Activated T-helper 2 cell treated with anti-CD3 and anti-CD28 coated beads, Interferon-gamma antibody, Interleukin-2, Interleukin-4, amounts not matched to agents 10 μg/mL and 5 μg/mL and 100 μg/mL, durations not matched to agents 14 hours and 24 hours and 36 hours (primary cell): Measurements from ENCODE around the gene EME2. TPM values are rescaled to one million over a fixed set of nuclear protein-coding genes. Genes with fewer than 3 reads are reported as not detected.

Experiments
- DNase-seq: peaks from one replicate; pipeline ENCODE4 v3.0.0; 2021; ENCODE audit warnings: low spot score
- H3K27ac Mint-ChIP-seq: one replicate; pipeline ENCODE4 v1.8.0; 2021; ENCODE audit warnings: mixed read lengths
- H3K27me3 Mint-ChIP-seq: one replicate; pipeline ENCODE4 v1.8.0; 2021; ENCODE audit warnings: low read depth, mixed read lengths
- H3K36me3 Mint-ChIP-seq: one replicate; pipeline ENCODE4 v1.8.0; 2021; ENCODE audit warnings: low read depth, mixed read lengths
- H3K4me1 Mint-ChIP-seq: one replicate; pipeline ENCODE4 v1.8.0; 2021; ENCODE audit warnings: low read depth, mixed read lengths
- H3K4me3 Mint-ChIP-seq: one replicate; pipeline ENCODE4 v1.8.0; 2021; ENCODE audit warnings: low read depth, mild to moderate bottlenecking, moderate library complexity, mixed read lengths
- H3K9me3 Mint-ChIP-seq: one replicate; pipeline ENCODE4 v1.8.0; 2021; ENCODE audit warnings: mixed read lengths
- intact Hi-C: fragments of 100-400 bp; cut with micrococcal nuclease; formaldehyde crosslinking; loops from one replicate; pipeline ENCODE4 v1.15.1; 2023
- total RNA-seq: library from RNA; stranded (reverse); gene quantifications from 2 replicates; pipeline ENCODE4 v1.2.3, GENCODE V29; 2022

EME2 gene
- total RNA-seq, 1 donor from 2014 or later: 26.2 TPM

- H3K36me3 Mint-ChIP-seq: peaks cover 4% of the 10 kb centered on the region
- peak overlapping the region; percentile 30 for H3K4me3 Mint-ChIP-seq
- DNase-seq: no peak
- H3K27me3 Mint-ChIP-seq: no peaks in the 10 kb centered on the region
- no peaks in the 10 kb centered on the region for H3K9me3 Mint-ChIP-seq
- intact Hi-C loops: loop anchor here (5.0 to 10.0 kb wide), 2 partner anchors 73 to 475 kb away; partner anchors contain the start of genes MAPK8IP3 and UBE2I
- H3K4me1 Mint-ChIP-seq: peaks cover 11% of the 10 kb centered on the region
- H3K27ac Mint-ChIP-seq: no peak overlapping the region
Measured at GRCh38 chr16:1779741-1780676, 7.4 kb downstream of the EME2 start.

GRCh38 chr16:1780677-1781072 is 8.1 kb downstream of the EME2 start:
- Mint-ChIP-seq H3K27ac (no peak overlapping the region), H3K36me3 (peaks cover 11% of the 10 kb centered on the region), H3K4me1 (peaks cover 11% of the 10 kb centered on the region), H3K4me3 (peak overlapping the region; percentile 82), H3K27me3 (no peaks in the 10 kb centered on the region), H3K9me3 (no peaks in the 10 kb centered on the region)
- intact Hi-C loops: loop anchor here (5.0 kb wide), 1 partner anchor 73 kb away; the partner anchor contains the start of gene MAPK8IP3
- DNase-seq: no peak

DNA sequence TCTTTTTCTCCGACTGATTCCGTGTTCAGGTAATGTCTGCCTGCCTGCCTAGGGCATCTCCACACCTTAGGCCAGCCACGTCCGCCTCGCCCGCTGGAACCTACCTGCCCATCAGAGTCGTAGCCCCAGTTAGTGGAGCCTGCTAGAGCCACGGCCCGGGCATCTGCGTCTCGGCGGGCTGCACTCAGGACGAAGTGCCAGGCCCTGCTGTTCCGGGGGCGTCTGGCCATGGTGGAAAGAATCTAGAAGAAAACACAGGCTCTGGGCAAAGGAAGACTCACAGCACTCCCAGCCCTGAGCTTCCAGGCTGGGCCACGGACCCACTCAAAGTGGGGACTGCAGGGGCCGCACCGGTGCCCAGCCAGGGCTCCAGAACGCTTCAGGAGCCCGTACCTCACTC is 8.6 kb downstream of the EME2 start:
- Mint-ChIP-seq H3K9me3 (no peaks in the 10 kb centered on the region), H3K36me3 (peaks cover 11% of the 10 kb centered on the region), H3K4me1 (peaks cover 11% of the 10 kb centered on the region), H3K4me3 (peak overlapping the region; percentile 82), H3K27me3 (no peaks in the 10 kb centered on the region), H3K27ac (peak overlapping the region; percentile 67)
- intact Hi-C loops: loop anchor here (5.0 kb wide), 1 partner anchor 74 kb away; the partner anchor contains the start of gene MAPK8IP3
- no peak for DNase-seq

- peak overlapping the region; percentile 82 for H3K4me3 Mint-ChIP-seq
- peak; percentile 35 for DNase-seq
- H3K9me3 Mint-ChIP-seq: no peaks in the 10 kb centered on the region
Measured at GRCh38 chr16:1781758-1782407, 9.3 kb downstream of the EME2 start.

DNA sequence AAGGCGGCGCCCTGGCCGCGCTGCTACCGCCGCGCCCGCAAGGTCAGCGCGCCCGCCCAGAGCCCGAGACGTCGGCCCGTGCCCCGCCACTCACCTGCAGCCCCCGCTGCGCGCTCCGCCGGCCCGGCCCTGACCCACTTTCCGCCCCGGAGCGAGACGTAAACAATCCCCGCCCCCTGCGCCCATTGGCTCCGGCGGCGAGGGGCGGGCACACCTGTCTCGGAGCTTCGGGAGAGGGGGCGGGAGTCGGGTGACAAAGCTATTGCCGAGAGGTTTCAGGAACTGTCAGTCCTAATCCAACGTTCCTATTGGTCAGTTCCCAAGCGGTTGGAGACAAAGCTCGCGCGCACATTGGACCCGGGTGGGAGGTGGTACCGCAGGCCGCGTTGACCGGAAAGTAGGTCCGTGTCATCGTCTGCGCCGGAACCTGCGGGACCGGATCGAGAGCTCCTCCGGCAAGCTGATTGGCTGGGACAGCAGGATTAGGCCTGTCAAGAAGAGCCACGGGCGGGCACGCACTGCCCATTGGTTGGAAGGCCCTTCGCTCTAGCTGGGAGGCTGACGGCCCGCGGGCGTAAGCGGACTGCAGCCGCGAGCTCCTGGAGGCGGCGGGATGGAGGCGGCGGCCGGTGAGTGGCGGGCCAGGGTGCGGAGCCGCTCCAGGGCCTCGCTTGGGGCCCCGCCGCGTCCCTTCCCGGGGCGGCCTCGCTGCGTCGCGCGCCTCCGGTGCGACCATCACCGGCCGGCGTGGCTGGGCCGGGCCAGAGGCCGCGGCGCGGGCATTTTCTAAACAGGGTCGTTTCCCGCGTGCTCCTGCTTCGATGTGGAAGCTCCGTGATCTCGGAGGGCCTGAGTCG is 10.0 kb downstream of the EME2 start, which contains the start of the genes NUBP2 and SPSB3:
Gene NUBP2, plus strand, starts transcription at position 553 of the 857 bp plus-strand sequence. Its CDS starts 61 bp downstream, at position 614.
Gene SPSB3, minus strand, starts transcription at position 164 of the 857 bp plus-strand sequence. CDS start 1,088 bp downstream, outside the sequence.
- Mint-ChIP-seq H3K27ac (peak within 1 kb of the TSS; percentile 83), H3K27me3 (no peaks in the 10 kb centered on the region), H3K4me1 (peaks cover 11% of the 10 kb centered on the region), H3K4me3 (peak within 1 kb of the TSS; percentile 90), H3K9me3 (no peaks in the 10 kb centered on the region), H3K36me3 (peaks cover 11% of the 10 kb centered on the region)
- peak; percentile 99 for DNase-seq
- intact Hi-C loops: loop anchor here (1.0 to 5.0 kb wide), 6 partner anchors 9 to 362 kb away; partner anchors contain the start of genes FAHD1, HAGH, MAPK8IP3 and MRPS34

More at GRCh38 chr16:1781758-1782407, 9.3 kb downstream of the EME2 start:
- Mint-ChIP-seq H3K27ac (peak overlapping the region; percentile 67), H3K27me3 (no peaks in the 10 kb centered on the region), H3K4me1 (peaks cover 11% of the 10 kb centered on the region), H3K36me3 (peaks cover 11% of the 10 kb centered on the region)
- intact Hi-C loops: loop anchor here (1.0 to 5.0 kb wide), 6 partner anchors 9 to 362 kb away; partner anchors contain the start of genes FAHD1, HAGH, MAPK8IP3 and MRPS34

- intact Hi-C loops: loop anchor here (5.0 kb wide), 1 partner anchor 78 kb away; the partner anchor contains the start of gene MAPK8IP3
- H3K27ac Mint-ChIP-seq: no peak overlapping the region
- H3K4me3 Mint-ChIP-seq: peak overlapping the region; percentile 61
- H3K4me1 Mint-ChIP-seq: peaks cover 11% of the 10 kb centered on the region
- no peak for DNase-seq
- H3K9me3 Mint-ChIP-seq: no peaks in the 10 kb centered on the region
- peaks cover 16% of the 10 kb centered on the region for H3K36me3 Mint-ChIP-seq
- no peaks in the 10 kb centered on the region for H3K27me3 Mint-ChIP-seq
Measured at GRCh38 chr16:1784977-1785845, 12.6 kb downstream of the EME2 start.

- intact Hi-C loops: no loop called here
- no peak overlapping the region for H3K4me3 Mint-ChIP-seq
Measured at GRCh38 chr16:1785846-1786170, 13.2 kb downstream of the EME2 start.

DNA sequence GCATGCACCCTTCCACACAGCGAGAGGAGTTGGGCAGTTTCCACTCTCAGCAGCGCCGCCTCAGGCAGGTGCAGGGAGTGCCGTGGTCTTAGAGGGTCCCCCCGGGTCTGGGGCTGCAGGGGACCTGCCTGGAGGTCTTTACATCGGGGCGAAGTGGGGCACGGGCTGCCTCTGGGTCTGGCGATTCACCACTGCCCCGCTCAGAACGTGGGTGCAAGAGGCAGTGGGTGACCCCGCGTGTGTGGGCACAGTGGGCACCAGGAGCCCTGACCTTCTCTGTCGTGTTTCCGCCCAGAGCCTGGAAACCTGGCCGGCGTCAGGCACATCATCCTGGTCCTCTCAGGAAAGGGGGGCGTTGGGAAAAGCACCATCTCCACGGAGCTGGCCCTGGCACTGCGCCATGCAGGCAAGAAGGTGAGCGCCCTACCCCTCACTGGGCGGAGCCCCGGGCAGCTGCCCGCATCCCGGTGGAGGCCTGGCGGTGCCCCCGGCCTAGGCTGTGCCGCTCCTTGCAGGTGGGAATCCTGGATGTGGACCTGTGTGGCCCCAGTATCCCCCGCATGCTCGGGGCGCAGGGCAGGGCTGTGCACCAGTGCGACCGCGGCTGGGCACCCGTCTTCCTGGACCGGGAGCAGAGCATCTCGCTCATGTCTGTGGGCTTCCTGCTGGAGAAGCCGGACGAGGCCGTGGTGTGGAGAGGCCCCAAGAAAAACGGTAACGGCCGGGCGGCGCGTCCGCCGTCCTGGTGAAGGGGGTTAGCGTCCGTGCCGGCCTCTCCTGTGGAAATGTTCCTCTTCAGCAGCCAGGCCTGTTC is 13.8 kb downstream of the EME2 start:
- intact Hi-C loops: no loop called here
- no peak for DNase-seq
- H3K4me3 Mint-ChIP-seq: no peak overlapping the region
- H3K9me3 Mint-ChIP-seq: no peaks in the 10 kb centered on the region
- peaks cover 7% of the 10 kb centered on the region for H3K4me1 Mint-ChIP-seq
- H3K27me3 Mint-ChIP-seq: no peaks in the 10 kb centered on the region
- no peak overlapping the region for H3K27ac Mint-ChIP-seq
- peaks cover 16% of the 10 kb centered on the region for H3K36me3 Mint-ChIP-seq

More at GRCh38 chr16:1785846-1786170, 13.2 kb downstream of the EME2 start:
- H3K36me3 Mint-ChIP-seq: peaks cover 16% of the 10 kb centered on the region
- no peaks in the 10 kb centered on the region for H3K9me3 Mint-ChIP-seq
- H3K27me3 Mint-ChIP-seq: no peaks in the 10 kb centered on the region
- H3K4me1 Mint-ChIP-seq: peaks cover 11% of the 10 kb centered on the region
- H3K27ac Mint-ChIP-seq: no peak overlapping the region
- DNase-seq: no peak

GRCh38 chr16:1787056-1787321 is 14.4 kb downstream of the EME2 start:
- Mint-ChIP-seq H3K36me3 (peaks cover 16% of the 10 kb centered on the region), H3K27me3 (no peaks in the 10 kb centered on the region), H3K27ac (no peak overlapping the region), H3K4me3 (no peak overlapping the region), H3K4me1 (peaks cover 2% of the 10 kb centered on the region), H3K9me3 (no peaks in the 10 kb centered on the region)
- DNase-seq: no peak
- intact Hi-C loops: no loop called here

- peaks cover 16% of the 10 kb centered on the region for H3K36me3 Mint-ChIP-seq
- peaks cover 2% of the 10 kb centered on the region for H3K4me1 Mint-ChIP-seq
- no peaks in the 10 kb centered on the region for H3K9me3 Mint-ChIP-seq
- H3K27ac Mint-ChIP-seq: no peak overlapping the region
- H3K27me3 Mint-ChIP-seq: no peaks in the 10 kb centered on the region
- intact Hi-C loops: no loop called here
- DNase-seq: no peak
- no peak overlapping the region for H3K4me3 Mint-ChIP-seq
Measured at GRCh38 chr16:1787322-1788094, 14.9 kb downstream of the EME2 start.
